Kidney (tissue), 14 donors: ENCODE data around the gene PDE10A. TPM values are rescaled to one million over a fixed set of nuclear protein-coding genes. Genes with fewer than 3 reads are reported as not detected.

Source experiments
- DNase-seq, 5 donors: peaks; one replicate each; pipeline ENCODE4 v3.0.0-alpha.2; 2013 to 2020
- FAIRE-seq: peaks from 2 replicates; lab custom pipeline; 2012; peaks lifted over from hg19 to GRCh38; lab: Jason Lieb, UNC
- H3K27ac ChIP-seq, 2 donors: one replicate each; pipeline ENCODE4 v1.7.0; 2013; ENCODE audit warnings: low read depth in 2 of 2, low read length in 2 of 2, inconsistent platforms in 1 of 2
- H3K27me3 ChIP-seq: one replicate; pipeline ENCODE4 v1.7.1; 2013; ENCODE audit warnings: low read length, inconsistent platforms; ENCODE audit not compliant: control insufficient read depth, insufficient read depth
- H3K36me3 ChIP-seq, 3 donors: one replicate each; pipeline versions ENCODE4 v1.7.0 to v1.7.1; 2013; ENCODE audit warnings: low read length in 3 of 3, control low read depth in 1 of 3, inconsistent platforms in 1 of 3; ENCODE audit not compliant: insufficient read depth in 3 of 3, control insufficient read depth in 2 of 3
- H3K4me1 ChIP-seq, 3 donors: one replicate each; pipeline versions ENCODE4 v1.7.0 to v1.7.1; 2013; ENCODE audit warnings: low read length in 3 of 3, inconsistent platforms in 1 of 3, low read depth in 1 of 3; ENCODE audit not compliant: control insufficient read depth in 2 of 3, insufficient read depth in 2 of 3
- H3K4me3 ChIP-seq, 3 donors: one replicate each; pipeline versions ENCODE4 v1.7.0 to v1.8.1; 2013; ENCODE audit warnings: low read length in 3 of 3, control low read depth in 1 of 3, inconsistent platforms in 1 of 3
- H3K9ac ChIP-seq, 3 donors: one replicate each; pipeline versions ENCODE4 v1.7.0 to v1.7.1; 2013; ENCODE audit warnings: low read length in 3 of 3, control low read depth in 1 of 3, inconsistent platforms in 1 of 3
- H3K9me3 ChIP-seq, 3 donors: one replicate each; pipeline versions ENCODE4 v1.7.0 to v1.7.1; 2013; ENCODE audit warnings: low read length in 3 of 3, control low read depth in 1 of 3, inconsistent platforms in 1 of 3; ENCODE audit not compliant: control insufficient read depth in 2 of 3, insufficient read depth in 1 of 3
- CTCF ChIP-seq: IDR thresholded peaks from 3 replicates; pipeline ENCODE4 v1.5.1; 2012; ENCODE audit warnings: mild to moderate bottlenecking, moderate library complexity, borderline replicate concordance; ENCODE audit not compliant: insufficient read depth; ENCODE audit errors: extremely low read depth
- intact Hi-C: fragments of 100-400 bp; cut with DNase I; formaldehyde crosslinking; loops from one replicate; pipeline ENCODE4 v1.11.1; 2022
- polyA plus RNA-seq: library from polyadenylated mRNA; stranded (reverse); fragments of 350-450 nt; fragmentation: Illumina TruSeq; extraction: RNeasy Lipid Tissue Mini Kit (QIAGEN cat#74804); gene quantifications from one replicate; pipeline ENCODE4 v1.2.3, GENCODE V29; 2014; ENCODE audit warnings: low read depth, low replicate concordance; ENCODE audit not compliant: insufficient read depth
- total RNA-seq: library from RNA; stranded (reverse); fragmentation: NEBNext Ultra II Directional; extraction: Animal tissue kit (Norgen Biotek cat#: 25700); gene quantifications from one replicate; pipeline ENCODE4 v1.2.1, GENCODE V29; 2021
- donor health status: control.
- donor health status: control.
- donor health status: control.
- donor health status: control.
- donor health status: control.
- donor health status: DM: yes; HTN: yes; CAD: no.
- donor health status: Normal renal cell carcinoma (clear cell type).

The PDE10A gene
- total and polyA plus RNA-seq, 2 donors from 2014 or later, result 4.8 to 23.1 TPM

- H3K9me3 ChIP-seq, result no peaks in the 10 kb centered on the region
- H3K27me3 ChIP-seq, result no peaks in the 10 kb centered on the region
- no peak for FAIRE-seq
- H3K4me3 ChIP-seq, result no peak overlapping the region
- H3K27ac ChIP-seq, result no peak overlapping the region
- DNase-seq, result no peak
- no peak overlapping the region for H3K9ac ChIP-seq
- intact Hi-C loops, result no loop called here
- TF ChIP-seq CTCF, result no peak
- H3K36me3 ChIP-seq, result peaks cover 0 to 5% (median 0%) of the 10 kb centered on the region in 3 donors
- H3K4me1 ChIP-seq, result no peaks in the 10 kb centered on the region
Measured at GRCh38 chr6:165422192-165422591, 240.8 kb downstream of the PDE10A start.

GRCh38 chr6:165417278-165417865 lies 245.7 kb downstream of the PDE10A start:
- intact Hi-C loops, result no loop called here
- no peak for FAIRE-seq
- H3K27ac ChIP-seq, result no peak overlapping the region
- TF ChIP-seq CTCF, result no peak
- H3K9me3 ChIP-seq, result no peaks in the 10 kb centered on the region
- H3K4me3 ChIP-seq, result no peak overlapping the region
- H3K4me1 ChIP-seq, result no peaks in the 10 kb centered on the region
- peak in 2 of 5 donors; percentile 43 to 65 for DNase-seq
- H3K36me3 ChIP-seq, result peaks cover 0 to 5% (median 3%) of the 10 kb centered on the region in 3 donors
- no peaks in the 10 kb centered on the region for H3K27me3 ChIP-seq
- no peak overlapping the region for H3K9ac ChIP-seq

GRCh38 chr6:165404697-165405096 lies 258.3 kb downstream of the PDE10A start:
- Histone ChIP-seq H3K9ac (no peak overlapping the region), H3K4me3 (no peak overlapping the region), H3K4me1 (no peaks in the 10 kb centered on the region), H3K36me3 (no peaks in the 10 kb centered on the region), H3K27ac (no peak overlapping the region), H3K27me3 (no peaks in the 10 kb centered on the region), H3K9me3 (no peaks in the 10 kb centered on the region)
- intact Hi-C loops, result no loop called here
- DNase-seq (no peak), FAIRE-seq (no peak)
- no peak for TF ChIP-seq CTCF

GRCh38 chr6:165404296-165404695 lies 258.7 kb downstream of the PDE10A start:
- H3K27me3 ChIP-seq, result no peaks in the 10 kb centered on the region
- no peak for FAIRE-seq
- H3K9me3 ChIP-seq, result no peaks in the 10 kb centered on the region
- H3K4me1 ChIP-seq, result no peaks in the 10 kb centered on the region
- H3K36me3 ChIP-seq, result no peaks in the 10 kb centered on the region
- H3K9ac ChIP-seq, result no peak overlapping the region
- intact Hi-C loops, result no loop called here
- TF ChIP-seq CTCF, result no peak
- H3K27ac ChIP-seq, result no peak overlapping the region
- no peak overlapping the region for H3K4me3 ChIP-seq
- DNase-seq, result no peak
